ENCODE data around the gene ACSS3. TPM values are rescaled to one million over a fixed set of nuclear protein-coding genes. Genes with fewer than 3 reads are reported as not detected.

Gene ACSS3
- polyA plus RNA-seq, 1 donor (not counting 4 experiments of a cell fraction or from before 2014, with no cell fraction given), result 0.30 TPM

DNA sequence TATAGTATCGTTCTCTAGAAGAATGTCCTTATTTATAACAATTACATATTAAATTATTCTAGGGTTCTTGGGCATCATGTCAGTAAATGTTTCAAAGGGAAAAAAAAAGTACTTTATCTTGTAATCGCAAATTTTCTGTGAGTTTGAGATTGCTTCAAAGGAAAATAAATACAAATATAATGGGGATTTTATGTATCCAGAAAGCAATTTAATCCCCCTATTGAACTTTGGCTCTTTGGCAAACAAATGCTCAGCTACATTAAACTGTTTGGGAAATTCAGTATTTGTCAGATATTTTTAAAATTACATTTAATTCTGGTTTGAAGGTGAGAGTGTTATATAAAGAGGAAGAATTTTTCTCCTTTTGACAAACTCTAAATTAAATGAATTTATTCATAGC, 8.0 kb downstream of the ACSS3 start:
- no peaks in the 10 kb centered on the region for H4K20me1 ChIP-seq (ENCODE audit: control insufficient read depth, extremely low read depth, insufficient read depth, low read length)
- TF ChIP-seq, protein P1, sequence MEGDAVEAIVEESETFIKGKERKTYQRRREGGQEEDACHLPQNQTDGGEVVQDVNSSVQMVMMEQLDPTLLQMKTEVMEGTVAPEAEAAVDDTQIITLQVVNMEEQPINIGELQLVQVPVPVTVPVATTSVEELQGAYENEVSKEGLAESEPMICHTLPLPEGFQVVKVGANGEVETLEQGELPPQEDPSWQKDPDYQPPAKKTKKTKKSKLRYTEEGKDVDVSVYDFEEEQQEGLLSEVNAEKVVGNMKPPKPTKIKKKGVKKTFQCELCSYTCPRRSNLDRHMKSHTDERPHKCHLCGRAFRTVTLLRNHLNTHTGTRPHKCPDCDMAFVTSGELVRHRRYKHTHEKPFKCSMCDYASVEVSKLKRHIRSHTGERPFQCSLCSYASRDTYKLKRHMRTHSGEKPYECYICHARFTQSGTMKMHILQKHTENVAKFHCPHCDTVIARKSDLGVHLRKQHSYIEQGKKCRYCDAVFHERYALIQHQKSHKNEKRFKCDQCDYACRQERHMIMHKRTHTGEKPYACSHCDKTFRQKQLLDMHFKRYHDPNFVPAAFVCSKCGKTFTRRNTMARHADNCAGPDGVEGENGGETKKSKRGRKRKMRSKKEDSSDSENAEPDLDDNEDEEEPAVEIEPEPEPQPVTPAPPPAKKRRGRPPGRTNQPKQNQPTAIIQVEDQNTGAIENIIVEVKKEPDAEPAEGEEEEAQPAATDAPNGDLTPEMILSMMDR (optimal IDR thresholded peaks at IDR 0.05 in 1 of 3, IDR thresholded peaks at IDR 0.05 in 1 of 3, conservative IDR thresholded peaks at IDR 0.05 in 1 of 3; ENCODE audit: extremely low read depth in 1 of 3, insufficient read depth in 2 of 3, low read length in 3 of 3), result no peak
- TF ChIP-seq EZH2 (IDR thresholded peaks at IDR 0.05; ENCODE audit: low read length), result no peak
- dilution Hi-C loops (cut with MboI; ENCODE audit: extremely low pct_ligation_motif_present, low sequenced_read_pairs), result no loop called here
- H3K27me3 ChIP-seq (ENCODE audit: control insufficient read depth, extremely low read depth, insufficient read depth, low read length), result no peaks in the 10 kb centered on the region
- no peaks in the 10 kb centered on the region for H3K9me1 ChIP-seq (ENCODE audit: control insufficient read depth, extremely low read depth, insufficient read depth, low read length)
- no peaks in the 10 kb centered on the region for H3K9me3 ChIP-seq (ENCODE audit: control insufficient read depth, low read depth, low read length)
- no peak overlapping the region for H3K9ac ChIP-seq (ENCODE audit: control insufficient read depth, extremely low read depth, insufficient read depth, low read length)
- DNase-seq (ENCODE audit: low read depth, low spot score), result no peak
- no peak overlapping the region for H2AFZ ChIP-seq (ENCODE audit: control insufficient read depth, low read length)
- no peaks in the 10 kb centered on the region for H3K79me2 ChIP-seq (ENCODE audit: control insufficient read depth, insufficient read depth, low read length)
- no peak overlapping the region for H3K27ac ChIP-seq (ENCODE audit: control insufficient read depth, insufficient read depth, low read length)
- no peaks in the 10 kb centered on the region for H3K4me1 ChIP-seq (ENCODE audit: control insufficient read depth, extremely low read depth, insufficient read depth, low read length)
- H3K36me3 ChIP-seq (ENCODE audit: control insufficient read depth in 2 of 2, extremely low read depth in 1 of 2, insufficient read depth in 2 of 2, low read length in 2 of 2), result no peaks in the 10 kb centered on the region
- no peak overlapping the region for H3K4me2 ChIP-seq (ENCODE audit: control insufficient read depth, extremely low read depth, insufficient read depth, low read depth, low read length)
- no peak overlapping the region for H3K4me3 ChIP-seq (ENCODE audit: control insufficient read depth in 2 of 3, extremely low read depth in 1 of 3, insufficient read depth in 2 of 3, low read depth in 1 of 3, low read length in 3 of 3)
- FAIRE-seq, result no peak

DNA sequence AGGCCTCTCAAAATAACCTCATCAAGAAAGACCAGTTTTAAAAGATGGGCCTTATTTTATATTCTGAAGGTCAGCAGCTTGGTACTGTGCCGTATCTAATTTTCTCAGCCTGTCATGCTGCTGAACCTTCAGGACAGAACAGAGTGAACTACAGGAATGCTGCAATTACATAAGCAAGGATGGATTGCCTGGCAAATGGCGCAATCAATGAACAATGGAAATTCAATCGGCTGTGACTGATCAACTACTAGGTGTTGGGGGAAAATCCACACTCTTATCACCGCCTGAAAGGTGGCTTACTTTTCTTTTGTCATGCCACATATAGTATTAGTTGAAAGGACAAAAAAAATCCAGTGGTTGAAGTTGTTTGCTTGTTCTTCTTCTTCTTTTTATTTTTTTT, 8.5 kb downstream of the ACSS3 start:
- H3K4me2 ChIP-seq (ENCODE audit: control insufficient read depth, extremely low read depth, insufficient read depth, low read depth, low read length), result no peak overlapping the region
- no peak overlapping the region for H2AFZ ChIP-seq (ENCODE audit: control insufficient read depth, low read length)
- TF ChIP-seq EZH2 (IDR thresholded peaks at IDR 0.05; ENCODE audit: low read length), result no peak
- TF ChIP-seq, protein P1 (optimal IDR thresholded peaks at IDR 0.05 in 1 of 3, IDR thresholded peaks at IDR 0.05 in 1 of 3, conservative IDR thresholded peaks at IDR 0.05 in 1 of 3; ENCODE audit: extremely low read depth in 1 of 3, insufficient read depth in 2 of 3, low read length in 3 of 3), result no peak
- H3K27me3 ChIP-seq (ENCODE audit: control insufficient read depth, extremely low read depth, insufficient read depth, low read length), result no peaks in the 10 kb centered on the region
- dilution Hi-C loops (cut with MboI; ENCODE audit: extremely low pct_ligation_motif_present, low sequenced_read_pairs), result no loop called here
- no peaks in the 10 kb centered on the region for H3K4me1 ChIP-seq (ENCODE audit: control insufficient read depth, extremely low read depth, insufficient read depth, low read length)
- no peaks in the 10 kb centered on the region for H3K36me3 ChIP-seq (ENCODE audit: control insufficient read depth in 2 of 2, extremely low read depth in 1 of 2, insufficient read depth in 2 of 2, low read length in 2 of 2)
- no peak overlapping the region for H3K27ac ChIP-seq (ENCODE audit: control insufficient read depth, insufficient read depth, low read length)
- H3K9me3 ChIP-seq (ENCODE audit: control insufficient read depth, low read depth, low read length), result no peaks in the 10 kb centered on the region
- no peaks in the 10 kb centered on the region for H4K20me1 ChIP-seq (ENCODE audit: control insufficient read depth, extremely low read depth, insufficient read depth, low read length)
- no peak overlapping the region for H3K4me3 ChIP-seq (ENCODE audit: control insufficient read depth in 2 of 3, extremely low read depth in 1 of 3, insufficient read depth in 2 of 3, low read depth in 1 of 3, low read length in 3 of 3)
- DNase-seq (ENCODE audit: low read depth, low spot score), result no peak
- no peak overlapping the region for H3K9ac ChIP-seq (ENCODE audit: control insufficient read depth, extremely low read depth, insufficient read depth, low read length)
- FAIRE-seq, result no peak
- H3K9me1 ChIP-seq (ENCODE audit: control insufficient read depth, extremely low read depth, insufficient read depth, low read length), result no peaks in the 10 kb centered on the region
- H3K79me2 ChIP-seq (ENCODE audit: control insufficient read depth, insufficient read depth, low read length), result no peaks in the 10 kb centered on the region

Data from keratinocyte (primary cell).